A549 (cell line): ENCODE measurements around the gene TGFBR2.

Experiments
- BCL3 ChIP-seq: fragments of >200 bp; sonication (Bioruptor Twin); formaldehyde crosslinking; IDR thresholded peaks from 3 replicates; pipeline ENCODE4 v1.6.1; 2016
- BHLHE40 ChIP-seq: IDR thresholded peaks from 2 replicates; pipeline ENCODE4 v1.6.1; 2012; ENCODE audit warnings: low read depth, low read length, inconsistent platforms
- CHD4 ChIP-seq: fragments of 200-600 bp; sonication (generic); IDR thresholded peaks from 2 replicates; pipeline ENCODE4 v1.6.1; 2016; ENCODE audit warnings: antibody characterized with exemption, mild to moderate bottlenecking, borderline replicate concordance
- CTCF ChIP-seq: fragments of >200 bp; sonication (Bioruptor Twin); formaldehyde crosslinking; IDR thresholded peaks from 3 replicates; pipeline ENCODE4 v1.5.1; 2016
- FOSL2 ChIP-seq, 2 experiments: fragments of 450-650 bp in 1 of 2; fragments of >200 bp in 1 of 2; sonication (Bioruptor Twin) in 1 of 2; formaldehyde crosslinking; IDR thresholded peaks; 2 replicates each; pipeline versions ENCODE4 v1.5.0 to v1.6.1; 2016 to 2020; ENCODE audit warnings: mild to moderate bottlenecking in 1 of 2, moderate library complexity in 1 of 2
- HMGXB4 ChIP-seq: fragments of 250-450 bp; sonication (Bioruptor Pico); IDR thresholded peaks from 2 replicates; pipeline ENCODE4 v1.5.0; 2021; ENCODE audit warnings: mild to moderate bottlenecking, moderate library complexity, borderline replicate concordance
- JUN ChIP-seq, 2 experiments: fragments of >200 bp; sonication (Bioruptor Twin); formaldehyde crosslinking; IDR thresholded peaks; 2 replicates in 1 of 2; 3 replicates in 1 of 2; pipeline ENCODE4 v1.6.1; 2016 to 2017
- MAX ChIP-seq: IDR thresholded peaks from 2 replicates; pipeline ENCODE4 v1.6.1; 2012
- MAZ ChIP-seq: fragments of 150-350 bp; IDR thresholded peaks from 2 replicates; pipeline ENCODE4 v1.6.1; 2014; ENCODE audit warnings: antibody characterized with exemption, low read depth, low read length, borderline replicate concordance
- MYC ChIP-seq: IDR thresholded peaks from 2 replicates; pipeline ENCODE4 v1.6.1; 2012; ENCODE audit warnings: mild to moderate bottlenecking, inconsistent platforms, low read length, improper control_type of control experiment, borderline replicate concordance
- POLR2A ChIP-seq: IDR thresholded peaks from 2 replicates; pipeline ENCODE4 v1.6.1; 2012; ENCODE audit warnings: mild to moderate bottlenecking, low read length
- REST ChIP-seq: fragments of 200-600 bp; sonication (generic); IDR thresholded peaks from 2 replicates; pipeline ENCODE4 v1.6.1; 2016; ENCODE audit warnings: antibody characterized with exemption, mild to moderate bottlenecking, moderate library complexity
- RFX5 ChIP-seq: fragments of 450-650 bp; IDR thresholded peaks from 2 replicates; pipeline ENCODE4 v1.7.1; 2014; ENCODE audit warnings: antibody characterized with exemption, mild to moderate bottlenecking, moderate library complexity
- USF2 ChIP-seq: fragments of 450-650 bp; IDR thresholded peaks from 2 replicates; pipeline ENCODE4 v1.6.1; 2014; ENCODE audit warnings: antibody characterized with exemption

- no peak for TF ChIP-seq HMGXB4 (CRISPR knock-in tag)
- no peak for TF ChIP-seq CTCF
- TF ChIP-seq BHLHE40, result no peak
- TF ChIP-seq CHD4, result no peak
- TF ChIP-seq POLR2A, result no peak
- no peak for TF ChIP-seq FOSL2 (IDR thresholded peaks at IDR 0.05)
- TF ChIP-seq FOSL2 (CRISPR knock-in tag; IDR thresholded peaks at IDR 0.05), result no peak
- no peak for TF ChIP-seq JUN (IDR thresholded peaks at IDR 0.05)
- TF ChIP-seq USF2, result no peak
- no peak for TF ChIP-seq MAZ
- TF ChIP-seq REST, result no peak
- no peak for TF ChIP-seq BCL3
- no peak for TF ChIP-seq MYC
- no peak for TF ChIP-seq RFX5
- TF ChIP-seq MAX, result no peak
Measured at GRCh38 chr3:30615615-30616346, 9.4 kb downstream of the TGFBR2 start.
